ENCODE data around the gene USP3.

The USP3 gene

GRCh38 chr15:63593705-63594671, 89.6 kb downstream of the USP3 start:
- DNase-seq (ENCODE audit: low read depth), result no peak

- DNase-seq (ENCODE audit: low read depth), result no peak
These were observed 90.7 kb downstream of the USP3 start for GRCh38 chr15:63595065-63595464.

- no peak for DNase-seq (ENCODE audit: low read depth)
These were observed 91.3 kb downstream of the USP3 start for GRCh38 chr15:63595688-63596087.

GRCh38 chr15:63596676-63597037, 92.3 kb downstream of the USP3 start:
- no peak for DNase-seq (ENCODE audit: low read depth)

- no peak for DNase-seq (ENCODE audit: low read depth)
These were observed 92.8 kb downstream of the USP3 start, which contains the start of gene FBXL22 for GRCh38 chr15:63597038-63597790. FBXL22 (plus strand) TSS chr15:63597387; CDS start chr15:63597393, 6 bp downstream.

- no peak for DNase-seq (ENCODE audit: low read depth)
These were observed 93.4 kb downstream of the USP3 start for GRCh38 chr15:63597821-63598220.

GRCh38 chr15:63598473-63599400, 94.3 kb downstream of the USP3 start:
- DNase-seq (ENCODE audit: low read depth), result no peak

GRCh38 chr15:63599401-63600000, 95.1 kb downstream of the USP3 start:
- DNase-seq (ENCODE audit: low read depth), result peak; percentile 24

- DNase-seq (ENCODE audit: low read depth), result no peak
These were observed 95.7 kb downstream of the USP3 start for GRCh38 chr15:63600001-63600615.

- peak; percentile 90 for DNase-seq (ENCODE audit: low read depth)
These were observed 96.2 kb downstream of the USP3 start for GRCh38 chr15:63600616-63601025.

- no peak for DNase-seq (ENCODE audit: low read depth)
These were observed 96.8 kb downstream of the USP3 start for GRCh38 chr15:63601026-63601703.

GRCh38 chr15:63601704-63602185, 97.4 kb downstream of the USP3 start:
- DNase-seq (ENCODE audit: low read depth), result no peak

GRCh38 chr15:63602595-63602994, 98.2 kb downstream of the USP3 start:
- DNase-seq (ENCODE audit: low read depth), result no peak

GRCh38 chr15:63603516-63603915, 99.1 kb downstream of the USP3 start:
- DNase-seq (ENCODE audit: low read depth), result no peak

GRCh38 chr15:63604281-63604680, 99.9 kb downstream of the USP3 start:
- no peak for DNase-seq (ENCODE audit: low read depth)

- no peak for DNase-seq (ENCODE audit: low read depth)
These were observed 100.6 kb downstream of the USP3 start for GRCh38 chr15:63605036-63605435.

- DNase-seq (ENCODE audit: low read depth), result no peak
These were observed 101.4 kb downstream of the USP3 start for GRCh38 chr15:63605816-63606215.

- DNase-seq (ENCODE audit: low read depth), result no peak
These were observed 101.9 kb downstream of the USP3 start for GRCh38 chr15:63606308-63606707.

GRCh38 chr15:63608989-63609388, 104.6 kb downstream of the USP3 start:
- DNase-seq (ENCODE audit: low read depth), result no peak

GRCh38 chr15:63609448-63609847, 105.1 kb downstream of the USP3 start:
- no peak for DNase-seq (ENCODE audit: low read depth)

Data from amniotic epithelial cell (primary cell).